Mesenchymal stem cell (in vitro differentiated cells and primary cell): ENCODE measurements around the gene ZNF710.

Experiments
- DNase-seq: peaks from one replicate; pipeline ENCODE4 v3.0.0-alpha.2; 2013
- H2AFZ ChIP-seq: one replicate; pipeline ENCODE4 v1.6.1; 2013; ENCODE audit warnings: low read depth, mild to moderate bottlenecking, control low read depth, inconsistent platforms, low read length, moderate library complexity
- H2AK5ac ChIP-seq: 2 replicates; pipeline ENCODE4 v1.6.1; 2013; ENCODE audit warnings: low read length, moderate library complexity, mild to moderate bottlenecking, inconsistent platforms; ENCODE audit not compliant: severe bottlenecking
- H2BK120ac ChIP-seq: one replicate; pipeline ENCODE4 v1.6.1; 2013; ENCODE audit warnings: low read depth, mild to moderate bottlenecking, inconsistent platforms, low read length, moderate library complexity
- H2BK12ac ChIP-seq, 2 experiments: one replicate each; pipeline ENCODE4 v1.6.1; 2013; ENCODE audit warnings: inconsistent platforms in 2 of 2, low read length in 2 of 2, mild to moderate bottlenecking in 2 of 2, moderate library complexity in 2 of 2, control low read depth in 1 of 2
- H2BK15ac ChIP-seq: one replicate; pipeline ENCODE4 v1.6.1; 2013; ENCODE audit warnings: mild to moderate bottlenecking, low read depth, inconsistent platforms; ENCODE audit not compliant: poor library complexity, severe bottlenecking
- H2BK5ac ChIP-seq: 2 replicates; pipeline ENCODE4 v1.6.1; 2013; ENCODE audit warnings: low read depth, mild to moderate bottlenecking, low read length, control low read depth, inconsistent platforms; ENCODE audit not compliant: poor library complexity, severe bottlenecking
- H3K14ac ChIP-seq, 2 experiments: one replicate each; pipeline ENCODE4 v1.6.1; 2013; ENCODE audit warnings: inconsistent platforms in 2 of 2, low read length in 2 of 2, control low read depth in 1 of 2, mild to moderate bottlenecking in 1 of 2, moderate library complexity in 1 of 2
- H3K18ac ChIP-seq, 2 experiments: one replicate each; pipeline ENCODE4 v1.6.1; 2013; ENCODE audit warnings: inconsistent platforms in 2 of 2, low read length in 2 of 2, control low read depth in 1 of 2, low read depth in 1 of 2, mild to moderate bottlenecking in 1 of 2
- H3K23ac ChIP-seq, 2 experiments: one replicate each; pipeline ENCODE4 v1.6.1; 2013; ENCODE audit warnings: inconsistent platforms in 2 of 2, low read length in 2 of 2, mild to moderate bottlenecking in 2 of 2, moderate library complexity in 2 of 2, control low read depth in 1 of 2
- H3K27ac ChIP-seq: 2 replicates; pipeline ENCODE4 v1.5.1; 2013; ENCODE audit warnings: mild to moderate bottlenecking, moderate library complexity, low read length, control low read depth, inconsistent platforms; ENCODE audit not compliant: poor library complexity, severe bottlenecking
- H3K27me3 ChIP-seq, 2 experiments: 2 replicates each; pipeline versions ENCODE4 v1.6.1 to v1.7.0; 2013; ENCODE audit warnings: low read length in 2 of 2, mild to moderate bottlenecking in 2 of 2, moderate library complexity in 2 of 2, control low read depth in 1 of 2, inconsistent platforms in 1 of 2; ENCODE audit not compliant: control insufficient read depth in 1 of 2, insufficient read depth in 1 of 2
- H3K36me3 ChIP-seq, 2 experiments: 2 replicates each; pipeline versions ENCODE4 v1.6.1 to v1.7.0; 2013; ENCODE audit warnings: low read length in 2 of 2, control low read depth in 1 of 2, inconsistent platforms in 1 of 2, low read depth in 1 of 2, mild to moderate bottlenecking in 1 of 2; ENCODE audit not compliant: insufficient read depth in 2 of 2, control insufficient read depth in 1 of 2
- H3K4ac ChIP-seq, 2 experiments: one replicate each; pipeline ENCODE4 v1.6.1; 2013; ENCODE audit warnings: inconsistent platforms in 2 of 2, low read length in 2 of 2, mild to moderate bottlenecking in 2 of 2, moderate library complexity in 2 of 2, control low read depth in 1 of 2, low read depth in 1 of 2
- H3K4me1 ChIP-seq: 2 replicates; pipeline ENCODE4 v1.6.1; 2013; ENCODE audit warnings: low read depth, low read length, control low read depth; ENCODE audit not compliant: control insufficient read depth, insufficient read depth
- H3K4me2 ChIP-seq: 2 replicates; pipeline ENCODE4 v1.6.1; 2013; ENCODE audit warnings: low read length, mild to moderate bottlenecking, inconsistent platforms; ENCODE audit not compliant: poor library complexity, severe bottlenecking
- H3K4me3 ChIP-seq, 2 experiments: 2 replicates each; pipeline versions ENCODE4 v1.5.1 to v1.7.0; 2013; ENCODE audit warnings: low read length in 2 of 2, mild to moderate bottlenecking in 2 of 2, control low read depth in 1 of 2, low read depth in 1 of 2; ENCODE audit not compliant: insufficient read depth in 1 of 2
- H3K79me1 ChIP-seq: replicated peaks from 2 replicates; pipeline ENCODE4 v1.6.1; 2013; ENCODE audit warnings: mild to moderate bottlenecking, control low read depth, low read length, inconsistent platforms; ENCODE audit not compliant: poor library complexity, severe bottlenecking
- H3K9ac ChIP-seq: 2 replicates; pipeline ENCODE4 v1.7.0; 2013; ENCODE audit warnings: mild to moderate bottlenecking, low read length, moderate library complexity
- H3K9me3 ChIP-seq: 2 replicates; pipeline ENCODE4 v1.7.0; 2013; ENCODE audit warnings: mild to moderate bottlenecking, low read length; ENCODE audit not compliant: control insufficient read depth
- H4K8ac ChIP-seq: one replicate; pipeline ENCODE4 v1.6.1; 2013; ENCODE audit warnings: inconsistent platforms, mild to moderate bottlenecking, low read length, moderate library complexity
- H4K91ac ChIP-seq: one replicate; pipeline ENCODE4 v1.6.1; 2013; ENCODE audit warnings: mild to moderate bottlenecking, low read length, inconsistent platforms
- WGBS: methylation state at CpG from one replicate; pipeline ENCODE4 v1.1.7; 2013; ENCODE audit warnings: mixed read lengths; 5-methylcytosine and 5-hydroxymethylcytosine counted together

Gene ZNF710

GRCh38 chr15:90025489-90026033, 24.4 kb downstream of the ZNF710 start:
- Histone ChIP-seq H3K27ac (no peak overlapping the region), H3K27me3 (no peaks in the 10 kb centered on the region), H2BK12ac (no peak overlapping the region), H2AK5ac (no peak overlapping the region), H3K9me3 (no peaks in the 10 kb centered on the region), H3K4me3 (no peak overlapping the region), H2BK5ac (no peak overlapping the region), H2AFZ (no peak overlapping the region), H3K79me1 (peaks cover 37% of the 10 kb centered on the region), H2BK15ac (no peak overlapping the region), H3K4ac (no peak overlapping the region), H3K9ac (no peak overlapping the region), H3K36me3 (peaks cover 0 to 12% of the 10 kb centered on the region in 2 experiments), H4K8ac (no peak overlapping the region), H3K4me2 (no peak overlapping the region), H3K14ac (no peak overlapping the region), H3K23ac (no peak overlapping the region), H2BK120ac (no peak overlapping the region), H3K4me1 (no peaks in the 10 kb centered on the region), H3K18ac (no peak overlapping the region), H4K91ac (no peak overlapping the region)
- WGBS = no CpG with 5 or more reads among the region's 2 CpGs
- DNase-seq = no peak

- H2BK12ac ChIP-seq = no peak overlapping the region
- no peak overlapping the region for H2BK15ac ChIP-seq
- H3K9me3 ChIP-seq = no peaks in the 10 kb centered on the region
- no peak overlapping the region for H4K91ac ChIP-seq
- H2AFZ ChIP-seq = no peak overlapping the region
- no peak overlapping the region for H3K4ac ChIP-seq
- H3K36me3 ChIP-seq = peaks cover 0 to 3% of the 10 kb centered on the region in 2 experiments
- no peak overlapping the region for H2BK5ac ChIP-seq
- DNase-seq = no peak
- no peak overlapping the region for H3K18ac ChIP-seq
- H3K4me2 ChIP-seq = no peak overlapping the region
- H3K27me3 ChIP-seq = no peaks in the 10 kb centered on the region
- no peak overlapping the region for H3K9ac ChIP-seq
- 98% methylated on average over 5 of the region's 5 CpGs for WGBS
- no peak overlapping the region for H3K4me3 ChIP-seq
- H2BK120ac ChIP-seq = no peak overlapping the region
- no peak overlapping the region for H3K23ac ChIP-seq
- H3K27ac ChIP-seq = no peak overlapping the region
- H3K14ac ChIP-seq = no peak overlapping the region
- peaks cover 25% of the 10 kb centered on the region for H3K79me1 ChIP-seq
- H2AK5ac ChIP-seq = no peak overlapping the region
- no peak overlapping the region for H4K8ac ChIP-seq
- H3K4me1 ChIP-seq = peaks cover 4% of the 10 kb centered on the region
Observed at GRCh38 chr15:90028376-90028944, 27.3 kb downstream of the ZNF710 start.

GRCh38 chr15:90029024-90029423, 27.9 kb downstream of the ZNF710 start:
- Histone ChIP-seq H3K18ac (no peak overlapping the region), H2BK5ac (no peak overlapping the region), H4K8ac (peak overlapping the region; percentile 29), H3K23ac (no peak overlapping the region), H3K4me1 (peaks cover 4% of the 10 kb centered on the region), H2BK12ac (no peak overlapping the region), H3K4me2 (no peak overlapping the region), H3K36me3 (peaks cover 0 to 3% of the 10 kb centered on the region in 2 experiments), H3K79me1 (peaks cover 24% of the 10 kb centered on the region), H2AFZ (no peak overlapping the region), H3K4ac (no peak overlapping the region), H3K9me3 (no peaks in the 10 kb centered on the region), H3K14ac (no peak overlapping the region), H4K91ac (no peak overlapping the region), H2BK15ac (no peak overlapping the region), H3K9ac (no peak overlapping the region), H3K4me3 (no peak overlapping the region), H2AK5ac (no peak overlapping the region), H3K27ac (no peak overlapping the region), H2BK120ac (no peak overlapping the region), H3K27me3 (no peaks in the 10 kb centered on the region)
- 100% methylated on average over 1 of the region's 1 CpG for WGBS
- DNase-seq = no peak

GRCh38 chr15:90030376-90030775, 29.3 kb downstream of the ZNF710 start:
- no peak overlapping the region for H2AFZ ChIP-seq
- H3K4me1 ChIP-seq = peaks cover 16% of the 10 kb centered on the region
- no peak overlapping the region for H3K14ac ChIP-seq
- no peak for DNase-seq
- no peak overlapping the region for H3K4me3 ChIP-seq
- peak overlapping the region in 1 of 2 experiments; percentile 21 for H2BK12ac ChIP-seq
- no peak overlapping the region for H3K4me2 ChIP-seq
- no peak overlapping the region for H3K9ac ChIP-seq
- no peak overlapping the region for H4K91ac ChIP-seq
- peak overlapping the region in 1 of 2 experiments; percentile 65 for H3K4ac ChIP-seq
- H3K27me3 ChIP-seq = no peaks in the 10 kb centered on the region
- no peaks in the 10 kb centered on the region for H3K9me3 ChIP-seq
- H3K36me3 ChIP-seq = peaks cover 0 to 3% of the 10 kb centered on the region in 2 experiments
- peak overlapping the region; percentile 4 for H2AK5ac ChIP-seq
- peaks cover 25% of the 10 kb centered on the region for H3K79me1 ChIP-seq
- H2BK15ac ChIP-seq = peak overlapping the region; percentile 12
- no peak overlapping the region for H3K18ac ChIP-seq
- peak overlapping the region; percentile 45 for H4K8ac ChIP-seq
- no peak overlapping the region for H2BK120ac ChIP-seq
- 98% methylated on average over 8 of the region's 8 CpGs for WGBS
- H3K23ac ChIP-seq = no peak overlapping the region
- no peak overlapping the region for H3K27ac ChIP-seq
- H2BK5ac ChIP-seq = no peak overlapping the region
